Measurements from ENCODE around the gene TAF3.

DNA sequence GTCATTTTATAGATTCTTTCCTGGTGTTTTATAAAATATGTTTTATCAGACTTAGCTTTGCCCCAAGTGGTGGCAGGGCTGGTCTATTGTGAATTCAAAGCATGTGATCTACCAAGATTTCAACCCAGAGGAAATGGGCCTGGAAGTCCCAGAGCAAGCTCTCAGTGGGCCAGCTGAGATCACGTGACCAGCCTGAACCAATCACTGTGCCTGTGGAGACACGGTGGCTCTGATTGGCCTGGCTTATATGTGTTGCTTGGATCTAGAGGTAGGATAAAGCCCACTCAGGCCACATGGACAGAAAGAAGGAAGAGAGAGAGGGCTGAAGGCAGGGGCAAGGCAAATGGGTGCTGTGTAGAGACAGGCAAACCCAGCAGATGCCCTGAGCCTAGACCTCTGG is 170.7 kb downstream of the TAF3 start:
- TF ChIP-seq, protein P1, sequence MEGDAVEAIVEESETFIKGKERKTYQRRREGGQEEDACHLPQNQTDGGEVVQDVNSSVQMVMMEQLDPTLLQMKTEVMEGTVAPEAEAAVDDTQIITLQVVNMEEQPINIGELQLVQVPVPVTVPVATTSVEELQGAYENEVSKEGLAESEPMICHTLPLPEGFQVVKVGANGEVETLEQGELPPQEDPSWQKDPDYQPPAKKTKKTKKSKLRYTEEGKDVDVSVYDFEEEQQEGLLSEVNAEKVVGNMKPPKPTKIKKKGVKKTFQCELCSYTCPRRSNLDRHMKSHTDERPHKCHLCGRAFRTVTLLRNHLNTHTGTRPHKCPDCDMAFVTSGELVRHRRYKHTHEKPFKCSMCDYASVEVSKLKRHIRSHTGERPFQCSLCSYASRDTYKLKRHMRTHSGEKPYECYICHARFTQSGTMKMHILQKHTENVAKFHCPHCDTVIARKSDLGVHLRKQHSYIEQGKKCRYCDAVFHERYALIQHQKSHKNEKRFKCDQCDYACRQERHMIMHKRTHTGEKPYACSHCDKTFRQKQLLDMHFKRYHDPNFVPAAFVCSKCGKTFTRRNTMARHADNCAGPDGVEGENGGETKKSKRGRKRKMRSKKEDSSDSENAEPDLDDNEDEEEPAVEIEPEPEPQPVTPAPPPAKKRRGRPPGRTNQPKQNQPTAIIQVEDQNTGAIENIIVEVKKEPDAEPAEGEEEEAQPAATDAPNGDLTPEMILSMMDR (IDR thresholded peaks at IDR 0.05) = no peak
- TF ChIP-seq POLR2A (IDR thresholded peaks at IDR 0.05) (no peak), EP300 (IDR thresholded peaks at IDR 0.05) (no peak)
